ENCODE data around the gene CELF2.

DNA sequence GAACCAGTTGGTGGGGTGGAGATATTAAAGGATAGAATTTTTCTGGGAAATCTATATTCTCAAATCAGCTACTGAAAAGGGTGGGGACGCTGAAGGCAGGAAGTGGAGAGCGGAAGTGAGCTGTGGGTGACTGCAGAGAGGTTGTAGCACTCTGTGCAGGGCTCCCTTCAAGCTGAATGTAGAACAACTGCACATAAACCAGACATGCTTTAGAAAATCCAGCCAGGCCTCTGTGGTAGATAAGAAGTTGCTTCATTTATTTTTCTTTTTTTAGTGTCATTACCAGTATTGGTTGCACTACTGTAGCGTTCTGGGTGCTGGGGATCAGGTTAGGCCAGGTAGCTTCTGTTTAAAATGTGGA lies 127.8 kb downstream of the CELF2 start:
- no peak for TF ChIP-seq POLR2AphosphoS5 (IDR thresholded peaks at IDR 0.05)
- no peak for TF ChIP-seq EP300 (IDR thresholded peaks at IDR 0.05)

Measured in suprapubic skin (tissue), 4 donors.